Measurements from ENCODE around the gene ZDHHC12.

Gene ZDHHC12, protein sequence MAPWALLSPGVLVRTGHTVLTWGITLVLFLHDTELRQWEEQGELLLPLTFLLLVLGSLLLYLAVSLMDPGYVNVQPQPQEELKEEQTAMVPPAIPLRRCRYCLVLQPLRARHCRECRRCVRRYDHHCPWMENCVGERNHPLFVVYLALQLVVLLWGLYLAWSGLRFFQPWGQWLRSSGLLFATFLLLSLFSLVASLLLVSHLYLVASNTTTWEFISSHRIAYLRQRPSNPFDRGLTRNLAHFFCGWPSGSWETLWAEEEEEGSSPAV

DNA sequence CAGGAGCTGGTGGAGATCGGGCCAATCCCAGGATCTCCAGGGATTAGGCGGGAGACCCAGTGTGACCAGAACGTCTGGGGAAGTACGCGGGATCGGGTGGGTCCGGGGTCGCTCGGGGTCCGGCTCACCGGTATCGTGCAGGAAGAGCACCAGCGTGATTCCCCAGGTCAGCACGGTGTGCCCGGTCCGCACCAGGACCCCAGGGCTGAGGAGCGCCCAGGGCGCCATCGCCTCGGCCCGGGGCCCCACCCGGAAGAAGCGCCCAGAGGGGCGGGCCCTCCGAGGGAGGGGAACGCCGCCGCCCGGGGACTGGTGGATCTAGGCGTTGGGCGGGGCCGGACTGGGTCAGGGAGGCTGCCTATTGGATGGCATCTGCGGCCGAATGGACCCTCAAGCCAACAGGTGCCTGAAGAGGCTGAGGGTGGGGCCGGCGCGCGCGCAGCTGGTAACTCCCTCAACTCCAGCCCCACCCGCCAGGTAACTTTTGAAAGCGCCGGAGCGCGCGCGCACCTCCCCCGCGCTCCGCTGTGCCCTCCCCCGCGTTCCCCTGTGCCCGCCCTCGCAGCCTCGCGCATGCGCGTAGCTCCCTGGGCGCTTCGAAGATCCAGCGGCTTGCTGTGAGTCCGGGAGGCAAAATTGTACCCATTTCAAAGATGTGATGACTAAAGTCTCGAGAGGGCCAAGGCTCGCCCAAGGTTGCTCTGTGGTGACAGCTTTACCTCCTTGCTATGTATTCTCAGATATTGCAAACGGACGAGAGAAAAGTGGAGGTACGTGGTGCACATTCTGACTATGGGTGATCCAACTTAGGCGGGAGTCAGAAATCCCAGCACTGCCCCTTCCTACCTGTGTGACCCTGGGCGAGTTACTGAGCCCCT is at the start of gene ZDHHC12:
Gene ZDHHC12 (minus strand): TSS at position 262 of the 878 bp plus-strand sequence. CDS start 34 bp downstream, at position 228.
- DNase-seq: peak in 50 of 51 donors; percentile 37 to 96 (median 84)

- no peak for DNase-seq
Observed at GRCh38 chr9:128773049-128773448, 49.1 kb upstream of the ZDHHC12 start.

DNA sequence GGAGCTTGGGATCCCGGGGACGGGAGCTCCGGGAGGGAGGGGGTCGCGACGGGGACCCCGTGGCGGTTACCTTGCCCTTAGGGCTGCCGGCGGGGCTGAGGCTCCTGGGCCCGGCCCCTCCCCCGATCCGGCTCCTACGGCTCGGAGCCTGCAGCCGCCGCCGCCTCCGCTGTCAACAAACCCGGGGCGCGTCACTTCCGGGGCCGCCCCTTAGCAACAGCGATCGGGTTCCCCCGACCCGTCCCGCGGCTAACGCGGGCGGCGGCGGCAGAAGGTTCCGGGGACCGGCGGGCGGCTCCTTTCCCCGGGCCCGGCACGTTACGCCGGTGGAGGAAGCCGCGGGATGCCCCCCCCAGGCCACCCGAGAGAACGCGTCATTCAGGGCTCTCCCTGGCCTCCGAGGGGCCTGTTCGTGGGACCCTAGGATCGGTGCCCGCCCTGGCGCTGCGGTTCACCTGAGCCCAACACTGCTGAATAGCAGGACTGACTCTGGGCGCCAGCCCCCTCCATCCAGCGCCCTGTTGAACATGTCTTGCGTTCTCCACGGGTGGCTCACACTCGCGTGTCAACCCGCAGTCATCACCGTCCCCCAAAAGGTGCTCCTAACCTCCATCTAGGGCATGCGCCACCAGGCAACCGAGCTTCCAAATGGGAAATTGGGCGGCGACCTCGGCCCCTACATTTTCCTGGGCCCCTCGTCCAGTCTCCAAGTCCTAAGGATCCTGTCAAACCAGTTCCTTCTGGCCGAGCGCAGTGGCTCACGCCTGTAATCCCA is 48.0 kb upstream of the ZDHHC12 start, which contains the start of gene ZER1:
Gene ZER1 (minus strand): TSS at position 183 of the 775 bp plus-strand sequence. CDS start 16,362 bp downstream, outside the sequence.
- peak; percentile 59 to 96 (median 86) for DNase-seq

DNA sequence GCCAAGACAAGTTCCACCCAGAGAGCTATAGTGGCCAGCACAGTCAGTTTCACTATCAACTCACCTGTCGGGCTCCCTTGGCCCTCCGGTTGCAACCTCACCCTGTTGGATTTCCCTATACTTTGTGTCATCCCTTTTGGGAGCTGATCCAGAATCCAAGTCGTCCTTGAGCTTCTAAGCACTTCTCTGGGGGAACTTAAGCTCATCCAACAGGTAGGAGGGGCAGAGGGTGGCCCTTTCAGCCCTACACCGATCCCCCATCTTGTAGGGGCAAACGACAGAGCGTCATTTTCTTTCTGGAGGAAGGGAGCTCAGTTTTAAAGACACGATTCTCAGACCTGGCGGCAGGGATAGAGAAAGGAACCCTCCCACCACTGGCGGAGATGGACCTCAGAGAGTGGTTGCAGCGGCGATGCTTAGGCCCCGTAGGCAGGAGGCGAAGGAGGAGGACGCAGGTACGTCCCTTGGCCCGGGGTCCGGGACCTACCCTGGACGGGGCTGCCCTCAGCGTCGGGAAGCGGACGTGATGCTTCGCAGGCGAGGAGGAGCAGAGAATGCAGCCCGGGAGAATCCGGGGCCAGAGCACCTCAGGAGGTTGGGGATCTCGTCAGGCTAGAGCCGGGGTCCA is 47.3 kb upstream of the ZDHHC12 start:
- peak in 10 of 51 donors; percentile 32 to 68 (median 47) for DNase-seq

- no peak for DNase-seq
Observed at GRCh38 chr9:128770286-128771030, 46.5 kb upstream of the ZDHHC12 start.

GRCh38 chr9:128768606-128769005 is 44.7 kb upstream of the ZDHHC12 start:
- no peak for DNase-seq

DNA sequence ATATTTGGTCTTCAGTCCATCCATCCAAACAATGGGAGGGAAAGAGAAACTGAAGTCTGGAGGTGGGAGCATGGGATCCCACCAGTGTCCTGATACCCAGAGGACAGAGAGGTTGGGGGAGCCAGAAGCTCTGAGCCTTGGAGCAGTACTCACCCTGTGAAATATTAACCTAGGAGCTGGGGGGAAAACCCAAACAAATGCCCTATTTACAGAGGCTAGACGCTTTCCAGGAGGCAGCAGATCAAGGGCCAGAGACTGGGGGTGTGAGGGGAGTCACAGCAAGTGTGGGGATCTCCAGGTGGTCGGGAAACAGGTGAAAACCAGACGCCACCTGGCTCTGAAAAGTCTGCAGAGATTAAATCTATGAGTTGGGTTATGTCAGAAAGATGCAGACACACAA is 41.6 kb upstream of the ZDHHC12 start:
- no peak for DNase-seq

- no peak for DNase-seq
Observed at GRCh38 chr9:128764361-128764760, 40.4 kb upstream of the ZDHHC12 start.

DNA sequence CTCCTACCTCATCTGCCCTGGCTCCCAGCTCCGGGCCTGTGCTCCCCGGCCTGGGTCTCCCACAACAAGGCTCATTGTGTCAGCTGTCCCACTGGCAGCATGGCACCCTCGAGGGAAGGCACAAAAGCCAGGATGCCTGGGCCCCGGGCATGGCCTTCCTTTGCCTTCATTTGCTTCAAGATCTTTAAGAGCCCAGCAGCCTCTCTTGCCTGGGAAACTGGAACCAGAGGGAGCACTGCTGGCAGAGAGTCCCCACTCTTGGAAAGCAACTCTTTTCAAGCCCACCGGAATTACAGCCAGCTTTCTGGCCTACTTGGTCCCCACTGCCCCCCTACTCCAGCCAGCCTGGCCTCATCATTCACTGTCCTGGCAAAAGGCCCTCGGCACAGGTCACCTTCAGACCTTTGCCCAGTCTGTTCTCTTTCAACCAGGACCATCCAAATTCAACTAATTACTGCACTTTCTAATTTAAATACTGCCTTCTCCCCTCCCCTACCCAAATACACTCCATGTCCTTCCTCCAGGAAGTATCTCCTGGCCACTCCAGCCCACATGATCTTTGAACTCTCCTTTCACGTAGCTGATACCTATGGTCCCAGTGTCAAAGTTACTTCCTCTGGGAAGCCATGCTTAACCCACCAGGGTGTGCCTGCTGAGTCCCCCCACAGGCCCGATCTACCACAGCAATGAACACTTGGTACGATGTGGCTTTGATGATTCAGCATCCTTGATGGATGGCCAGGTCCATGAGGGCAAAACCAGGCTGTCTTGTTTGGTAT is 38.9 kb upstream of the ZDHHC12 start:
- peak in 8 of 51 donors; percentile 4 to 40 (median 20) for DNase-seq

- no peak for DNase-seq
Observed at GRCh38 chr9:128757602-128758001, 33.7 kb upstream of the ZDHHC12 start.

DNA sequence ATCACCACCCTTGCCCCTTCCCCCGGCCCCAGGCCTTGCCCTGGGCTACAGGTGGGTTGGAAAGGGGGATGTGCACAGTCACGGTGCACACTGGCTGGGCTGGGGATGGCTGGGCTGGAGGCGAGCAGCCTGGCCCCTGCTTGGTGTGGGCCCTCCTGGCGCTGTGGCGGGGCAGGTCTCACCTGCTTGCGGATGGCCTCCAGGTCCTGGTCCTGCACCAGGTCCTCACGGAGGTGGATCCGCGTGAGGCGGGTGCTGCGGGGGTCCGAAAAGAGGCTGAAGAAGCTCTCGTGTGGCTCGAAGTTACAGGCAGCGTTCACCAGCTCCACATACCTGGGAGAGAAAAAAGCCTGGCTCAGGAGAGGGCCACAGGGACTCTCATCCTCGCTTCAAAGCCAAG is 29.7 kb upstream of the ZDHHC12 start:
- no peak for DNase-seq

GRCh38 chr9:128750926-128751595 is 27.1 kb upstream of the ZDHHC12 start:
- no peak for DNase-seq

GRCh38 chr9:128747241-128747640 is 23.3 kb upstream of the ZDHHC12 start:
- no peak for DNase-seq

DNA sequence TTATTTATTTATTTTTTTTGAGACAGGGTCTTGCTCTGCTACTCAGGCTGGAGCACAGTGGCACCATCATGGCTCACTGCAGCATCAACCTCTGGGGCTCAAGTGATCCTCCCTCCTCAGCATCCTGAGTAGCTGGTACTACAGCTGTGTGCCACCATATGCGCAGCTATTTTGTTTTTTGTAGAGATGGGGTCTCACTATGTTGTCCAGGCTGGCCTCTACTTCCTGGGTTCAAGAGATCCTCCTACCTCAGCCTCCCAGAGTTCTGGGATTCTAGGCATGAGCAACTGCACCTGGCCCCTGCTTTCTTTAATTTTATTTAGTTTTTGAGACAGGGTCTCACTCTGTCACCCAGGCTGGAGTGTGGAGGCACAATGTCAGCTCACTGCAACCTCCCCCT is 19.5 kb upstream of the ZDHHC12 start:
- DNase-seq: no peak

DNA sequence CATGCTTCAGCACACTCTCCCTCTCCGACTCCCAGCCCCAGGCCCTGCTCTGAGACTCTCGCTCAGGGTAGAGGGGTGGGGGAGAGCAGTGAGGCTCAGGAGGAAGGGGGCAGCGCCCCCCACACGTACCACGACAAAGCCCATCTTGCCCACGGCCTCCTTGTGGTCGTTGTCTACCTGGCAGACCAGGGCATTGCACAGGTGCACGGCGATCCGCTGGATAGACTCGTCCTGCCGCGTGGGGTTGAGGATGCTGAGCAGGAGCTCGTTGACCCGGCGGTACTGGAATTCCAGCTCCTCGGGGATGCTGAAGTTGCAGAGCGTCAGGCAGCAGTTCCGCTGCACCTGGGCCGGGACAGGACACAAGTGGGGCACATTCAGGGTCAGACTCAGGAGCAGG is 18.5 kb upstream of the ZDHHC12 start:
- no peak for DNase-seq

GRCh38 chr9:128735373-128735772 is 11.4 kb upstream of the ZDHHC12 start:
- peak in 20 of 51 donors; percentile 10 to 55 (median 28) for DNase-seq

DNA sequence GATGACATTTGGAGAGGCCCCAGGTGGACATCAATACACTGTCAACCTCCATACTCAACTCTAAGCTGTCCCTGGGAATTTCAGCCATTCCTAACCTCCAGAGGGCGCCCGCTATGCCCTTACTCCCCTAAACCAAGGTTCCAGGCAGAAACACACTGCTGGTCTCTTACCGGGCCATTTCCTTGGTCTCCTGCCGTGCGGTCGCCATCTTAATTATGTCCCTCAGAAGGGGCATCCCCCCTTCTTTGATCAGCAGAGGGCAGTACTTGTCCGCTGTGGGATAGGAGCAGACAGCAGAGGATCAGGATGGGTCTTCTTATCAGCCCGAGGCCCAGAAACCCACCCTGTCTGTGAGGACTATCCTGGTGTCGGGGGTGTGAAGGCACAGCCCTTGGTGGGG is 9.3 kb upstream of the ZDHHC12 start:
- peak in 33 of 51 donors; percentile 7 to 61 (median 32) for DNase-seq

- no peak for DNase-seq
Observed at GRCh38 chr9:128732576-128732975, 8.6 kb upstream of the ZDHHC12 start.

GRCh38 chr9:128731691-128732090 is 7.8 kb upstream of the ZDHHC12 start:
- no peak for DNase-seq
